Liver (tissue), 9 donors: ENCODE results near the gene MBD6. TPM values are rescaled to one million over a fixed set of nuclear protein-coding genes. Genes with fewer than 3 reads are reported as not detected.

Source experiments
- DNase-seq: peaks from one replicate; pipeline ENCODE4 v3.0.0-alpha.2; 2017; ENCODE audit warnings: low spot score
- H3K27ac ChIP-seq, 2 donors: one replicate each; pipeline ENCODE4 v1.7.0; 2013; ENCODE audit warnings: inconsistent platforms in 2 of 2, low read length in 2 of 2, control low read depth in 1 of 2, low read depth in 1 of 2, mild to moderate bottlenecking in 1 of 2
- H3K27me3 ChIP-seq, 4 donors: one replicate each; pipeline versions ENCODE4 v1.6.1 to v1.7.0; 2013; ENCODE audit warnings: low read length in 3 of 4, inconsistent platforms in 1 of 4, mild to moderate bottlenecking in 1 of 4, moderate library complexity in 1 of 4; ENCODE audit not compliant: control insufficient read depth in 4 of 4, insufficient read depth in 4 of 4
- H3K36me3 ChIP-seq, 4 donors: one replicate each; pipeline versions ENCODE4 v1.6.1 to v1.7.0; 2013; ENCODE audit warnings: low read length in 3 of 4, mild to moderate bottlenecking in 3 of 4, low read depth in 1 of 4, moderate library complexity in 1 of 4; ENCODE audit not compliant: control insufficient read depth in 4 of 4, insufficient read depth in 3 of 4
- H3K4me1 ChIP-seq, 4 donors: one replicate each; pipeline versions ENCODE4 v1.6.1 to v1.7.0; 2013; ENCODE audit warnings: low read length in 3 of 4, mild to moderate bottlenecking in 3 of 4, moderate library complexity in 1 of 4; ENCODE audit not compliant: control insufficient read depth in 4 of 4, insufficient read depth in 4 of 4
- H3K4me3 ChIP-seq, 3 donors: one replicate each; pipeline versions ENCODE4 v1.6.1 to v1.7.0; 2013; ENCODE audit warnings: low read length in 3 of 3, control low read depth in 1 of 3, low read depth in 1 of 3, mild to moderate bottlenecking in 1 of 3
- H3K9ac ChIP-seq, 2 donors: one replicate each; pipeline ENCODE4 v1.7.0; 2013; ENCODE audit warnings: low read length in 2 of 2, mild to moderate bottlenecking in 2 of 2, moderate library complexity in 2 of 2, control low read depth in 1 of 2, low read depth in 1 of 2
- H3K9me3 ChIP-seq, 4 donors: one replicate each; pipeline versions ENCODE4 v1.6.1 to v1.7.0; 2013; ENCODE audit warnings: low read length in 3 of 4; ENCODE audit not compliant: control insufficient read depth in 4 of 4
- CTCF ChIP-seq: fragments of 150-350 bp; IDR thresholded peaks from 2 replicates; pipeline ENCODE4 v1.5.1; 2017; ENCODE audit warnings: improper control_type of control experiment, low read depth, low read length; ENCODE audit not compliant: missing input control
- EGR1 ChIP-seq, 2 donors: IDR thresholded peaks; 2 replicates each; pipeline ENCODE4 v1.6.1; 2016 to 2018; ENCODE audit warnings: antibody characterized with exemption in 2 of 2, low read depth in 2 of 2
- FOXA1 ChIP-seq: IDR thresholded peaks from 2 replicates; pipeline ENCODE4 v1.6.1; 2016; ENCODE audit warnings: antibody characterized with exemption
- FOXA2 ChIP-seq: IDR thresholded peaks from 2 replicates; pipeline ENCODE4 v1.6.1; 2016; ENCODE audit warnings: antibody characterized with exemption
- GABPA ChIP-seq, 2 donors: IDR thresholded peaks in 1 of 2; conservative IDR thresholded peaks in 1 of 2; 2 replicates each; pipeline ENCODE4 v1.6.1; 2016; ENCODE audit warnings: antibody characterized with exemption in 2 of 2, mild to moderate bottlenecking in 1 of 2, moderate library complexity in 1 of 2
- HNF4A ChIP-seq, 2 donors: conservative IDR thresholded peaks; 2 replicates each; pipeline ENCODE4 v1.6.1; 2016; ENCODE audit warnings: antibody characterized with exemption in 2 of 2, mild to moderate bottlenecking in 2 of 2
- HNF4G ChIP-seq: IDR thresholded peaks from 2 replicates; pipeline ENCODE4 v1.6.1; 2016; ENCODE audit warnings: antibody characterized with exemption
- JUND ChIP-seq, 2 donors: IDR thresholded peaks; 2 replicates each; pipeline ENCODE4 v1.6.1; 2016; ENCODE audit warnings: antibody characterized with exemption in 2 of 2
- MAX ChIP-seq: IDR thresholded peaks from 2 replicates; pipeline ENCODE4 v1.6.1; 2016; ENCODE audit warnings: antibody characterized with exemption
- NR2F2 ChIP-seq: IDR thresholded peaks from 2 replicates; pipeline ENCODE4 v1.6.1; 2016; ENCODE audit warnings: antibody characterized with exemption
- RAD21 ChIP-seq, 2 donors: IDR thresholded peaks; 2 replicates each; pipeline ENCODE4 v1.6.1; 2016; ENCODE audit warnings: antibody characterized with exemption in 2 of 2, mild to moderate bottlenecking in 2 of 2
- REST ChIP-seq: IDR thresholded peaks from 2 replicates; pipeline ENCODE4 v1.6.1; 2016; ENCODE audit warnings: antibody characterized with exemption, mild to moderate bottlenecking
- RXRA ChIP-seq, 2 donors: IDR thresholded peaks; 2 replicates each; pipeline ENCODE4 v1.6.1; 2017 to 2018; ENCODE audit warnings: antibody characterized with exemption in 2 of 2, mild to moderate bottlenecking in 1 of 2
- SP1 ChIP-seq: IDR thresholded peaks from 2 replicates; pipeline ENCODE4 v1.6.1; 2018; ENCODE audit warnings: antibody characterized with exemption, mild to moderate bottlenecking
- TAF1 ChIP-seq: conservative IDR thresholded peaks from 2 replicates; pipeline ENCODE4 v1.6.1; 2016; ENCODE audit warnings: antibody characterized with exemption, mild to moderate bottlenecking
- YY1 ChIP-seq: IDR thresholded peaks from 2 replicates; pipeline ENCODE4 v1.6.1; 2016; ENCODE audit warnings: antibody characterized with exemption, mild to moderate bottlenecking
- ZBTB33 ChIP-seq: IDR thresholded peaks from 2 replicates; pipeline ENCODE4 v1.6.1; 2016; ENCODE audit warnings: antibody characterized with exemption
- WGBS: extraction: QIAGEN DNeasy Blood & Tissue Kit; methylation state at CpG from one replicate; pipeline ENCODE4 v1.1.7; 2013; 5-methylcytosine and 5-hydroxymethylcytosine counted together
- polyA plus RNA-seq, 2 donors: library from polyadenylated mRNA; stranded (reverse) in 1 of 2; unstranded in 1 of 2; fragments of 200-250 nt in 1 of 2; fragments of >200 nt in 1 of 2; fragmentation: Nextera tagmentation in 1 of 2; extraction: Ambion mirVana in 1 of 2; gene quantifications; one replicate each; pipeline versions ENCODE4 v1.2.1 to v1.2.3, GENCODE V29; 2013 to 2015
- total RNA-seq, 2 donors: library from RNA; depleted of rRNA; stranded (reverse); fragments of >200 nt; gene quantifications; one replicate each; pipeline ENCODE4 v1.2.3, GENCODE V29; 2014
- donor health status: healthy.
- donor health status: healthy.
- donor health status: healthy.
- donor health status: healthy.
- donor health status: healthy.

Gene MBD6
- total and polyA plus RNA-seq, 4 donors: 9.9 to 20.2 (median 14.9) TPM

- H3K27ac ChIP-seq: no peak overlapping the region
- TF ChIP-seq ZBTB33 (no peak), RAD21 (IDR thresholded peaks at IDR 0.05) (no peak), RXRA (IDR thresholded peaks at IDR 0.05) (no peak), HNF4G (no peak), CTCF (no peak), FOXA1 (no peak)
- no peak overlapping the region for H3K9ac ChIP-seq
- H3K4me3 ChIP-seq: no peak overlapping the region
- H3K27me3 ChIP-seq: peaks cover 0 to 12% (median 2%) of the 10 kb centered on the region in 4 donors
- no peaks in the 10 kb centered on the region for H3K9me3 ChIP-seq
- WGBS: 85% methylated on average over 3 of the region's 3 CpGs
- no peak for DNase-seq
- peaks cover 0 to 4% (median 4%) of the 10 kb centered on the region in 4 donors for H3K4me1 ChIP-seq
- no peaks in the 10 kb centered on the region for H3K36me3 ChIP-seq
Observed at GRCh38 chr12:57551637-57552305, 29.1 kb downstream of the MBD6 start.

GRCh38 chr12:57552306-57552651, 29.7 kb downstream of the MBD6 start:
- WGBS: 79% methylated on average over 2 of the region's 2 CpGs
- DNase-seq: no peak
- no peak overlapping the region for H3K27ac ChIP-seq
- H3K9ac ChIP-seq: no peak overlapping the region
- TF ChIP-seq HNF4G (no peak), YY1 (no peak), TAF1 (no peak), MAX (no peak), RAD21 (IDR thresholded peaks at IDR 0.05) (no peak), RXRA (IDR thresholded peaks at IDR 0.05) (no peak), FOXA2 (no peak), ZBTB33 (no peak), REST (no peak), JUND (IDR thresholded peaks at IDR 0.05) (no peak), HNF4A (conservative IDR thresholded peaks at IDR 0.05) (no peak), CTCF (no peak), EGR1 (IDR thresholded peaks at IDR 0.05; ENCODE audit: low read depth in 2 of 2) (no peak), NR2F2 (no peak), GABPA (IDR thresholded peaks at IDR 0.05 in 1 of 2, conservative IDR thresholded peaks at IDR 0.05 in 1 of 2) (no peak), SP1 (no peak)
- peaks cover 0 to 4% (median 3%) of the 10 kb centered on the region in 4 donors for H3K4me1 ChIP-seq
- H3K4me3 ChIP-seq: no peak overlapping the region
- H3K36me3 ChIP-seq: no peaks in the 10 kb centered on the region
- no peaks in the 10 kb centered on the region for H3K9me3 ChIP-seq
- peaks cover 0 to 12% (median 2%) of the 10 kb centered on the region in 4 donors for H3K27me3 ChIP-seq
